GM10266 (cell line): ENCODE measurements around the gene LAMB4.

Experiments
- DNase-seq: peaks from one replicate; pipeline ENCODE4 v3.0.0; 2012; ENCODE audit errors: extremely low spot score
- CTCF ChIP-seq: IDR thresholded peaks from 2 replicates; pipeline ENCODE4 v1.5.1; 2012; ENCODE audit warnings: mild to moderate bottlenecking, low read depth; ENCODE audit not compliant: control insufficient read depth, insufficient read depth; ENCODE audit errors: missing control alignments

Gene LAMB4

GRCh38 chr7:108051454-108051853 lies 78.7 kb downstream of the LAMB4 start:
- DNase-seq = no peak

GRCh38 chr7:108049962-108050361 lies 80.2 kb downstream of the LAMB4 start:
- no peak for TF ChIP-seq CTCF
- DNase-seq = no peak

More at GRCh38 chr7:108051454-108051853, 78.7 kb downstream of the LAMB4 start:
- TF ChIP-seq CTCF = no peak

- DNase-seq = no peak
- no peak for TF ChIP-seq CTCF
Observed at GRCh38 chr7:108048422-108048821, 81.7 kb downstream of the LAMB4 start.

- TF ChIP-seq CTCF = no peak
- no peak for DNase-seq
Observed at GRCh38 chr7:108046952-108047506, 83.1 kb downstream of the LAMB4 start.

- no peak for DNase-seq
- TF ChIP-seq CTCF = no peak
Observed at GRCh38 chr7:108045669-108046068, 84.5 kb downstream of the LAMB4 start.

GRCh38 chr7:108045154-108045553 lies 85.0 kb downstream of the LAMB4 start:
- no peak for TF ChIP-seq CTCF
- DNase-seq = no peak

GRCh38 chr7:108044345-108044744 lies 85.8 kb downstream of the LAMB4 start:
- DNase-seq = no peak
- no peak for TF ChIP-seq CTCF
